H1 (cell line): ENCODE results near the gene BNIP1. TPM values are rescaled to one million over a fixed set of nuclear protein-coding genes. Genes with fewer than 3 reads are reported as not detected.

ENCODE experiments used
- CTCF ChIA-PET: fragments of 300-600 bp; sonication (Branson Sonifier 250); formaldehyde crosslinking; loops from one replicate; lab custom pipeline; 2021; ENCODE audit not compliant: partially characterized antibody; lab: Charles Lee
- POLR2A ChIA-PET: fragments of 300-600 bp; sonication (Branson Sonifier 250); formaldehyde crosslinking; loops from one replicate; lab custom pipeline; 2021; ENCODE audit warnings: inconsistent platforms; ENCODE audit not compliant: partially characterized antibody; lab: Charles Lee
- DNase-seq, 2 experiments: peaks; one replicate each; pipeline versions ENCODE4 v3.0.0 to v3.0.0-alpha.2; 2010 to 2022; ENCODE audit warnings: low spot score in 2 of 2, low read depth in 1 of 2, mixed read lengths in 1 of 2
- FAIRE-seq: peaks from 2 replicates; lab custom pipeline; 2011; peaks lifted over from hg19 to GRCh38; lab: Jason Lieb, UNC
- H2AFZ ChIP-seq: 2 replicates; pipeline ENCODE4 v1.8.1; 2012; ENCODE audit warnings: low read length, inconsistent platforms
- H2AK5ac ChIP-seq: 2 replicates; pipeline ENCODE4 v1.6.1; 2013; ENCODE audit warnings: low read depth, low read length
- H2BK120ac ChIP-seq: replicated peaks from 2 replicates; pipeline ENCODE3; 2013; ENCODE audit warnings: low read depth, low read length, inconsistent platforms
- H2BK12ac ChIP-seq: 2 replicates; pipeline ENCODE4 v1.6.1; 2013; ENCODE audit warnings: low read depth, low read length
- H2BK15ac ChIP-seq: 2 replicates; pipeline ENCODE4 v1.6.1; 2013; ENCODE audit warnings: low read length
- H2BK20ac ChIP-seq: 2 replicates; pipeline ENCODE4 v1.6.1; 2013; ENCODE audit warnings: low read length
- H2BK5ac ChIP-seq: 2 replicates; pipeline ENCODE4 v1.6.1; 2013; ENCODE audit warnings: low read depth, low read length
- H3K14ac ChIP-seq: 2 replicates; pipeline ENCODE4 v1.6.1; 2013; ENCODE audit warnings: inconsistent platforms; ENCODE audit not compliant: insufficient read length
- H3K18ac ChIP-seq: 2 replicates; pipeline ENCODE4 v1.6.1; 2013; ENCODE audit warnings: low read length; ENCODE audit errors: extremely low read depth
- H3K23ac ChIP-seq: 2 replicates; pipeline ENCODE4 v1.6.1; 2013; ENCODE audit warnings: inconsistent platforms; ENCODE audit not compliant: insufficient read length
- H3K23me2 ChIP-seq: 2 replicates; pipeline ENCODE4 v1.6.1; 2013; ENCODE audit warnings: low read depth, low read length
- H3K27ac ChIP-seq: 2 replicates; pipeline ENCODE4 v1.6.1; 2011; ENCODE audit warnings: low read depth, low read length, inconsistent platforms
- H3K27me3 ChIP-seq, 4 experiments: replicated peaks in 1 of 4; 1 replicate in 1 of 4; 2 replicates in 3 of 4; pipeline versions ENCODE4 v1.6.1 to v1.8.1; 2011 to 2013; ENCODE audit warnings: low read length in 3 of 4, mild to moderate bottlenecking in 3 of 4, inconsistent platforms in 2 of 4, mixed read lengths in 2 of 4, moderate library complexity in 1 of 4; ENCODE audit not compliant: control insufficient read depth in 3 of 4, insufficient read depth in 3 of 4; ENCODE audit errors: extremely low read depth in 1 of 4
- H3K36me3 ChIP-seq, 4 experiments: 2 replicates each; pipeline versions ENCODE4 v1.6.1 to v1.8.1; 2011 to 2013; ENCODE audit warnings: mild to moderate bottlenecking in 4 of 4, low read length in 3 of 4, moderate library complexity in 2 of 4, control low read depth in 1 of 4, inconsistent platforms in 1 of 4; ENCODE audit not compliant: insufficient read depth in 4 of 4, control insufficient read depth in 2 of 4
- H3K4ac ChIP-seq: replicated peaks from 2 replicates; pipeline ENCODE3; 2013; ENCODE audit warnings: low read length, low read depth, mixed read lengths, inconsistent platforms; ENCODE audit not compliant: insufficient read length
- H3K4me1 ChIP-seq, 4 experiments: replicated peaks in 1 of 4; 1 replicate in 1 of 4; 2 replicates in 3 of 4; pipeline versions ENCODE4 v1.6.1 to v1.8.1; 2011 to 2013; ENCODE audit warnings: low read length in 3 of 4, inconsistent platforms in 2 of 4, mixed read lengths in 1 of 4; ENCODE audit not compliant: insufficient read depth in 4 of 4, control insufficient read depth in 3 of 4
- H3K4me2 ChIP-seq, 2 experiments: 2 replicates each; pipeline versions ENCODE4 v1.6.1 to v1.8.1; 2011 to 2013; ENCODE audit warnings: low read depth in 2 of 2, low read length in 2 of 2, control low read depth in 1 of 2, inconsistent platforms in 1 of 2, mild to moderate bottlenecking in 1 of 2; ENCODE audit not compliant: insufficient read depth in 1 of 2
- H3K4me3 ChIP-seq, 4 experiments: fragments of 200-600, 300-600 bp in 1 of 4; sonication (generic), shearing (Covaris generic), sonication (Bioruptor Twin) in 1 of 4; 2 replicates each; pipeline versions ENCODE4 v1.5.1 to v1.8.1; 2011 to 2016; ENCODE audit warnings: low read length in 4 of 4, low read depth in 3 of 4, control low read depth in 2 of 4, inconsistent platforms in 2 of 4, mild to moderate bottlenecking in 2 of 4, mixed read lengths in 1 of 4, moderate library complexity in 1 of 4; ENCODE audit not compliant: insufficient read depth in 2 of 4; ENCODE audit errors: extremely low read depth in 1 of 4
- H3K56ac ChIP-seq: replicated peaks from 2 replicates; pipeline ENCODE3; 2013; ENCODE audit warnings: low read depth, mild to moderate bottlenecking, mixed read lengths, low read length, inconsistent platforms; ENCODE audit not compliant: insufficient read length
- H3K79me1 ChIP-seq: 2 replicates; pipeline ENCODE4 v1.6.1; 2013; ENCODE audit warnings: low read depth, low read length, control low read depth
- H3K79me2 ChIP-seq, 2 experiments: 2 replicates each; pipeline versions ENCODE4 v1.6.1 to v1.8.1; 2012 to 2013; ENCODE audit warnings: low read length in 2 of 2, mild to moderate bottlenecking in 2 of 2, inconsistent platforms in 1 of 2; ENCODE audit not compliant: insufficient read depth in 2 of 2, control insufficient read depth in 1 of 2
- H3K9ac ChIP-seq, 4 experiments: replicated peaks in 1 of 4; 1 replicate in 1 of 4; 2 replicates in 3 of 4; pipeline versions ENCODE4 v1.6.1 to v1.8.1; 2011 to 2013; ENCODE audit warnings: low read depth in 3 of 4, low read length in 3 of 4, control low read depth in 2 of 4, mild to moderate bottlenecking in 2 of 4, moderate library complexity in 2 of 4, inconsistent platforms in 1 of 4; ENCODE audit errors: extremely low read depth in 1 of 4
- H3K9me3 ChIP-seq, 2 experiments: 2 replicates each; pipeline versions ENCODE4 v1.6.1 to v1.8.1; 2012 to 2013; ENCODE audit warnings: mild to moderate bottlenecking in 2 of 2, moderate library complexity in 2 of 2, control low read depth in 1 of 2, inconsistent platforms in 1 of 2, low read depth in 1 of 2, low read length in 1 of 2, mixed read lengths in 1 of 2; ENCODE audit not compliant: insufficient read depth in 2 of 2
- H4K20me1 ChIP-seq, 2 experiments: replicated peaks in 1 of 2; 2 replicates each; pipeline versions ENCODE3 to v1.8.1; 2011 to 2013; ENCODE audit warnings: inconsistent platforms in 2 of 2, low read length in 2 of 2, mild to moderate bottlenecking in 1 of 2; ENCODE audit not compliant: insufficient read depth in 2 of 2, control insufficient read depth in 1 of 2
- H4K5ac ChIP-seq: 2 replicates; pipeline ENCODE4 v1.6.1; 2013; ENCODE audit warnings: low read length, low read depth, mixed read lengths, inconsistent platforms; ENCODE audit not compliant: insufficient read length
- H4K8ac ChIP-seq: 2 replicates; pipeline ENCODE4 v1.8.0; 2013; ENCODE audit warnings: mild to moderate bottlenecking, moderate library complexity, low read length, inconsistent platforms; ENCODE audit not compliant: insufficient read depth; ENCODE audit errors: extremely low read depth
- H4K91ac ChIP-seq: replicated peaks from 2 replicates; pipeline ENCODE3; 2013; ENCODE audit warnings: low read length, mixed read lengths, inconsistent platforms; ENCODE audit not compliant: insufficient read length
- MAFK ChIP-seq: IDR thresholded peaks from 2 replicates; pipeline ENCODE4 v1.6.1; 2012; ENCODE audit warnings: low read depth, mild to moderate bottlenecking, improper control_type of control experiment, low read length
- YY1 ChIP-seq: IDR thresholded peaks from 2 replicates; pipeline ENCODE4 v1.6.1; 2011; ENCODE audit warnings: low read depth, mild to moderate bottlenecking, low read length
- WGBS, 2 experiments: shearing (Covaris generic) in 1 of 2; methylation state at CpG; one replicate each; pipeline versions ENCODE4 v1.1.6 to v1.1.7; 2013 to 2015; ENCODE audit warnings: low lambda C conversion rate in 2 of 2, mixed read lengths in 2 of 2, inconsistent platforms in 1 of 2, low coverage in 1 of 2, missing lambda C conversion rate in 1 of 2; ENCODE audit not compliant: insufficient replicate concordance in 2 of 2, insufficient coverage in 1 of 2, insufficient read length in 1 of 2; ENCODE audit errors: extremely low coverage in 1 of 2, missing lambda C conversion rate in 1 of 2; 5-methylcytosine and 5-hydroxymethylcytosine counted together
- polyA plus RNA-seq, 7 experiments: library from polyadenylated mRNA; depleted of rRNA in 3 of 7; stranded (reverse) in 5 of 7; unstranded in 2 of 7; fragments of >200 nt in 5 of 7; fragments of 200-250 nt in 2 of 7; gene quantifications; 1 replicate in 5 of 7; 2 replicates in 1 of 7; 4 replicates in 1 of 7; pipeline versions ENCODE4 v1.2.1 to v1.2.3, GENCODE V29; 2011 to 2013; ENCODE audit warnings: missing spikeins in 2 of 7, mixed read lengths in 2 of 7
- total RNA-seq: library from RNA; stranded (reverse); fragmentation: NEBNext Ultra II Directional; extraction: Animal tissue kit (Norgen Biotek cat#: 25700); gene quantifications from 2 replicates; pipeline ENCODE4 v1.2.1, GENCODE V29; 2021

Gene BNIP1
- total and polyA plus RNA-seq, 2 of the 8 experiments (the other 6 are each of a cell fraction or from before 2014, with no cell fraction given) = 13.5 to 14.7 TPM

DNA sequence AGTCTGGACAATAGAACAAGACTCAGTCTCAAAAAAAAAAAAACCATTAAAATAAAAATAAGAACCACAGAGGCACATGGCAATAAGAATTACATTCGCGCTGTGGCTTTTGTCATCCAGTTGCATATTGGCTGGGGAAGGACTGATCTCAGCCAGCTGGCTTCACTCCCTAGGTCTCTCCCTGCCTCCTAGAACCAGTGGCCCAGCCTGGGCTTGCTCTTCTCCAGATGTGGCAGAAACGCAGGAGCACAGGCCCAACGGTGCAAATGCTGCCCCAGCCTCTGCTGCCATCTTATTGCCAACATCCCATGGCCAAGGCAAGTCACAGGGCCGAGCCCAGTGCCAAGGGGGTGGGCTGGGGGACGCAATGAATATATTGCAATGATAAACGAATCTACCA is 53.7 kb downstream of the BNIP1 start:
- Histone ChIP-seq H3K4me1 (peaks cover 0 to 5% (median 1%) of the 10 kb centered on the region in 4 experiments; a peak in 3 of 7 replicates), H3K23ac (no peak overlapping the region), H3K4ac (no peak overlapping the region), H3K18ac (no peak overlapping the region), H3K23me2 (no peaks in the 10 kb centered on the region; the same call in 1 of the 2 replicates), H3K27me3 (peaks cover 0 to 1% (median 0%) of the 10 kb centered on the region in 4 experiments; a peak in 1 of 7 replicates), H4K5ac (no peak overlapping the region), H2BK20ac (no peak overlapping the region), H3K9me3 (peaks cover 0 to 7% of the 10 kb centered on the region in 2 experiments; a peak in 2 of 4 replicates), H3K56ac (no peak overlapping the region), H2AK5ac (no peak overlapping the region), H3K79me1 (no peaks in the 10 kb centered on the region), H3K36me3 (no peaks in the 10 kb centered on the region), H3K4me2 (no peak overlapping the region), H3K79me2 (no peaks in the 10 kb centered on the region), H4K8ac (no peak overlapping the region), H3K9ac (no peak overlapping the region), H3K27ac (no peak overlapping the region), H2BK5ac (no peak overlapping the region), H4K20me1 (no peaks in the 10 kb centered on the region), H2BK120ac (no peak overlapping the region), H4K91ac (no peak overlapping the region), H3K14ac (no peak overlapping the region), H2BK15ac (no peak overlapping the region), H3K4me3 (no peak overlapping the region), H2BK12ac (no peak overlapping the region), H2AFZ (no peak overlapping the region)
- FAIRE-seq (no peak), DNase-seq (no peak)
- WGBS, 2 experiments = 89% methylated on average over 7 of the region's 7 CpGs; no CpG with 5 or more reads in 1 of the 2 experiments
- CTCF ChIA-PET = interaction anchor here (0.7 to 3.6 kb wide), 7 partner anchors 9 to 31 kb away, joined by 3 to 29 read pairs (median 4); no protein-coding TSS in a partner anchor
- POLR2A ChIA-PET = no interaction called here
- TF ChIP-seq MAFK (no peak), YY1 (no peak)
